ENCODE measurements around the gene VWA7.
"Not testable (repeated sequence)": the region's sequence is repeated elsewhere in the genome, so short reads cannot be mapped to it uniquely, and the experiment has no call there.

VWA7 gene

GRCh38 chr6:31801031-31801927 lies 24.2 kb upstream of the VWA7 start:
- not testable (repeated sequence) for DNase-seq

GRCh38 chr6:31799781-31800180 lies 22.7 kb upstream of the VWA7 start:
- DNase-seq = no peak

- DNase-seq = peak; percentile 32
These were observed 20.5 kb upstream of the VWA7 start for GRCh38 chr6:31797588-31797987.

- no peak for DNase-seq
These were observed 19.9 kb upstream of the VWA7 start for GRCh38 chr6:31796993-31797385.

- DNase-seq = peak; percentile 91
These were observed 18.6 kb upstream of the VWA7 start, which contains the start of gene VARS1 for GRCh38 chr6:31795616-31796298. TSS of gene VARS1 (minus strand) at chr6:31795752. CDS start at chr6:31795217, 535 bp downstream.

- peak; percentile 28 for DNase-seq
These were observed 17.9 kb upstream of the VWA7 start for GRCh38 chr6:31794866-31795615.

- no peak for DNase-seq
These were observed 17.3 kb upstream of the VWA7 start for GRCh38 chr6:31794294-31794865.

- DNase-seq = not testable (repeated sequence)
These were observed 16.8 kb upstream of the VWA7 start for GRCh38 chr6:31793927-31794245.

GRCh38 chr6:31792761-31793171 lies 15.6 kb upstream of the VWA7 start:
- peak; percentile 34 for DNase-seq

- DNase-seq = no peak
These were observed 14.9 kb upstream of the VWA7 start for GRCh38 chr6:31792090-31792374.

- peak; percentile 59 for DNase-seq
These were observed 14.4 kb upstream of the VWA7 start for GRCh38 chr6:31791324-31792089.

- DNase-seq = no peak
These were observed 8.3 kb upstream of the VWA7 start for GRCh38 chr6:31785475-31785874.

- DNase-seq = no peak
These were observed 7.2 kb upstream of the VWA7 start for GRCh38 chr6:31784098-31784925.

GRCh38 chr6:31782126-31782855 lies 5.2 kb upstream of the VWA7 start:
- DNase-seq = no peak

GRCh38 chr6:31781244-31782125 lies 4.4 kb upstream of the VWA7 start:
- DNase-seq = no peak

- no peak for DNase-seq
These were observed 3.5 kb upstream of the VWA7 start for GRCh38 chr6:31780507-31781243.

- DNase-seq = no peak
These were observed 2.8 kb upstream of the VWA7 start for GRCh38 chr6:31779908-31780307.

GRCh38 chr6:31778999-31779885 lies 2.1 kb upstream of the VWA7 start:
- no peak for DNase-seq
